Thyroid gland (tissue), 4 donors: ENCODE measurements around the gene HMCN2.

ENCODE experiments used
- CTCF ChIP-seq, 6 experiments: fragments of 200-600 bp in 3 of 6; fragments of 450-650 bp in 3 of 6; sonication (generic) in 3 of 6; IDR thresholded peaks; one replicate each; pipeline ENCODE4 v1.5.1; 2016 to 2019; ENCODE audit warnings: antibody characterized with exemption in 6 of 6, mild to moderate bottlenecking in 2 of 6, inconsistent platforms in 1 of 6, moderate library complexity in 1 of 6
- POLR2A ChIP-seq, 2 donors: fragments of 450-650 bp; IDR thresholded peaks; one replicate each; pipeline ENCODE4 v1.6.1; 2017; ENCODE audit warnings: antibody characterized with exemption in 2 of 2, mild to moderate bottlenecking in 2 of 2, moderate library complexity in 1 of 2

- TF ChIP-seq POLR2A (IDR thresholded peaks at IDR 0.05) (no peak), CTCF (IDR thresholded peaks at IDR 0.05) (no peak)
These were observed 216.9 kb downstream of the HMCN2 start for GRCh38 chr9:130482463-130482862.
